GM12874 (cell line): ENCODE measurements around the gene ZKSCAN5.

Experiments used
- CTCF ChIP-seq: IDR thresholded peaks from 2 replicates; pipeline ENCODE4 v1.5.1; 2011; ENCODE audit warnings: low read depth, mild to moderate bottlenecking, control low read depth, low read length, moderate library complexity; ENCODE audit not compliant: insufficient read depth

ZKSCAN5 gene

GRCh38 chr7:99525713-99526440 lies 21.4 kb downstream of the ZKSCAN5 start:
- no peak for TF ChIP-seq CTCF

GRCh38 chr7:99531354-99531765 lies 26.9 kb downstream of the ZKSCAN5 start:
- no peak for TF ChIP-seq CTCF

GRCh38 chr7:99535667-99536066 lies 31.2 kb downstream of the ZKSCAN5 start:
- TF ChIP-seq CTCF, result no peak

- TF ChIP-seq CTCF, result no peak
Measured at GRCh38 chr7:99539213-99539811, 34.9 kb downstream of the ZKSCAN5 start.

GRCh38 chr7:99540542-99540941 lies 36.1 kb downstream of the ZKSCAN5 start:
- no peak for TF ChIP-seq CTCF

GRCh38 chr7:99541212-99541611 lies 36.8 kb downstream of the ZKSCAN5 start:
- no peak for TF ChIP-seq CTCF

- no peak for TF ChIP-seq CTCF
Measured at GRCh38 chr7:99543081-99543671, 38.7 kb downstream of the ZKSCAN5 start.
